Islet of Langerhans (tissue), 1 donor: Measurements from ENCODE around the gene PGAM5.

Experiments
- FAIRE-seq: peaks from one replicate; lab custom pipeline; 2011; peaks lifted over from hg19 to GRCh38; lab: Jason Lieb, UNC

PGAM5 gene

GRCh38 chr12:132710405-132711079 is at the start of gene PGAM5:
Gene PGAM5, plus strand, starts transcription at chr12:132710842. Its CDS starts 35 bp downstream, at chr12:132710877.
- FAIRE-seq = no peak

- no peak for FAIRE-seq
Observed at GRCh38 chr12:132660996-132661395, 49.6 kb upstream of the PGAM5 start.

- no peak for FAIRE-seq
Observed at GRCh38 chr12:132661972-132662371, 48.7 kb upstream of the PGAM5 start.

- FAIRE-seq = no peak
Observed at GRCh38 chr12:132662901-132663755, 47.5 kb upstream of the PGAM5 start.

GRCh38 chr12:132664206-132665148 is 46.2 kb upstream of the PGAM5 start:
- FAIRE-seq = no peak

GRCh38 chr12:132665149-132665491 is 45.5 kb upstream of the PGAM5 start:
- FAIRE-seq = no peak

- FAIRE-seq = no peak
Observed at GRCh38 chr12:132665794-132666193, 44.8 kb upstream of the PGAM5 start.

- no peak for FAIRE-seq
Observed at GRCh38 chr12:132668191-132669088, 42.2 kb upstream of the PGAM5 start.

- no peak for FAIRE-seq
Observed at GRCh38 chr12:132669166-132669879, 41.3 kb upstream of the PGAM5 start.

GRCh38 chr12:132672116-132672515 is 38.5 kb upstream of the PGAM5 start:
- FAIRE-seq = no peak

- FAIRE-seq = no peak
Observed at GRCh38 chr12:132672678-132673077, 38.0 kb upstream of the PGAM5 start.

- no peak for FAIRE-seq
Observed at GRCh38 chr12:132673288-132674179, 37.1 kb upstream of the PGAM5 start.

- FAIRE-seq = no peak
Observed at GRCh38 chr12:132674561-132674960, 36.1 kb upstream of the PGAM5 start.

- FAIRE-seq = no peak
Observed at GRCh38 chr12:132675757-132676432, 34.7 kb upstream of the PGAM5 start.

GRCh38 chr12:132677492-132677891 is 33.1 kb upstream of the PGAM5 start:
- no peak for FAIRE-seq

- no peak for FAIRE-seq
Observed at GRCh38 chr12:132685400-132685799, 25.2 kb upstream of the PGAM5 start.

- no peak for FAIRE-seq
Observed at GRCh38 chr12:132686825-132687210, 23.8 kb upstream of the PGAM5 start.

GRCh38 chr12:132687211-132688164 is 23.2 kb upstream of the PGAM5 start, which contains the start of the genes POLE and PXMP2:
Gene POLE, minus strand, starts transcription at chr12:132687342. Its CDS starts 27 bp downstream, at chr12:132687315.
Gene PXMP2, plus strand, starts transcription at chr12:132687587. Its CDS starts 84 bp downstream, at chr12:132687671.
- FAIRE-seq = no peak
